Measurements from ENCODE around the gene TSPAN14. TPM values are rescaled to one million over a fixed set of nuclear protein-coding genes. Genes with fewer than 3 reads are reported as not detected.

TSPAN14 gene
- total RNA-seq, 1 donor, result 23.9 TPM

DNA sequence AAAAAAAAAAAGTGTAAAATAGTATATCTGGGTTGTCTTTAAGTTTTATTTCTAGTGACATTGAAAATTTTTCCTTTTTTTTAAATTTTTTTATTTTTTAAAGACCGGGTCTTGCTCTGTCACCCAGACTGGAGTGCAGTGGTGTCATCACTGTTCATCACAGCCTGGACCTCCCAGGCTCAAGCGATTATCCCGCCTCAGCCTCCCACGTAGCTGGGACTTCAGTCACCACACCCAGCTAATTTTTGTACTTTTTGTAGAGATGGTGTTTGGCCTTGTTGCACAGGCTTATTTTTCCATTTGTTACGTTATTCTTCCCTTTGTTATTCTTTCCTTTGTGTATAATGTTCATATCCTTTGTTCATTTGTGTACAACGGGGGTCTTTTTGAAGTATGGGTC, 30.1 kb downstream of the TSPAN14 start:
- Histone ChIP-seq H3K4me1 (ENCODE audit: insufficient read depth, low read length) (peaks cover 4% of the 10 kb centered on the region), H3K36me3 (ENCODE audit: insufficient read depth, low read length) (no peaks in the 10 kb centered on the region), H3K9me3 (ENCODE audit: low read depth, low read length) (no peaks in the 10 kb centered on the region), H3K27ac (ENCODE audit: low read depth, low read length) (no peak overlapping the region), H2AFZ (ENCODE audit: low read length) (no peak overlapping the region), H3K79me2 (ENCODE audit: insufficient read depth, low read length) (peaks cover 65% of the 10 kb centered on the region), H4K20me1 (ENCODE audit: insufficient read depth, low read length) (peaks cover 28% of the 10 kb centered on the region), H3K4me3 (ENCODE audit: insufficient read depth, low read length) (no peak overlapping the region), H3K27me3 (ENCODE audit: insufficient read depth, low read length) (no peaks in the 10 kb centered on the region), H3K4me2 (ENCODE audit: insufficient read depth, low read length) (no peak overlapping the region)
- DNase-seq (ENCODE audit: insufficient read length, low spot score, missing footprints), result no peak
- TF ChIP-seq, protein P1, sequence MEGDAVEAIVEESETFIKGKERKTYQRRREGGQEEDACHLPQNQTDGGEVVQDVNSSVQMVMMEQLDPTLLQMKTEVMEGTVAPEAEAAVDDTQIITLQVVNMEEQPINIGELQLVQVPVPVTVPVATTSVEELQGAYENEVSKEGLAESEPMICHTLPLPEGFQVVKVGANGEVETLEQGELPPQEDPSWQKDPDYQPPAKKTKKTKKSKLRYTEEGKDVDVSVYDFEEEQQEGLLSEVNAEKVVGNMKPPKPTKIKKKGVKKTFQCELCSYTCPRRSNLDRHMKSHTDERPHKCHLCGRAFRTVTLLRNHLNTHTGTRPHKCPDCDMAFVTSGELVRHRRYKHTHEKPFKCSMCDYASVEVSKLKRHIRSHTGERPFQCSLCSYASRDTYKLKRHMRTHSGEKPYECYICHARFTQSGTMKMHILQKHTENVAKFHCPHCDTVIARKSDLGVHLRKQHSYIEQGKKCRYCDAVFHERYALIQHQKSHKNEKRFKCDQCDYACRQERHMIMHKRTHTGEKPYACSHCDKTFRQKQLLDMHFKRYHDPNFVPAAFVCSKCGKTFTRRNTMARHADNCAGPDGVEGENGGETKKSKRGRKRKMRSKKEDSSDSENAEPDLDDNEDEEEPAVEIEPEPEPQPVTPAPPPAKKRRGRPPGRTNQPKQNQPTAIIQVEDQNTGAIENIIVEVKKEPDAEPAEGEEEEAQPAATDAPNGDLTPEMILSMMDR (IDR thresholded peaks at IDR 0.05; ENCODE audit: extremely low read depth, low read depth, low read length), result no peak

DNA sequence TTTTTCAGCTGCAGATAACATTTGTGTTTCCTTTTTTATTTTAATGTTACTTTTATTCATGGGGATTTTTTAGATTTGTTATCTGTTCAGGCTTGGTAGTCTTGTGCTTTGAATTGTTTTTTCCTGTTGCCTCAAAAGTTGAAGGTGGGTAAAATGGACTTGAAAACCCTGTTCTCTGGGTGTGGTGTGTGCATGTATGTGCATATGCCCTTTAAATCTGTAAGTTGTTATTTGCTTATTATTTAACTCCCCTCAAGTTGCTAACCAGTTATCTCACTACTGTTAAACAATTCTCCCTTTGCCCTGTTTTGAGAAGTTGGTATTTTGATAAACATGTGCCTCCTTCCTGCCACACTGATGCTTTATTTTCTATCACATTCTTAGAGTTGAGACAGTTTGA, 30.6 kb downstream of the TSPAN14 start:
- no peaks in the 10 kb centered on the region for H3K36me3 ChIP-seq (ENCODE audit: insufficient read depth, low read length)
- TF ChIP-seq, protein P1 (IDR thresholded peaks at IDR 0.05; ENCODE audit: extremely low read depth, low read depth, low read length), result no peak

DNA sequence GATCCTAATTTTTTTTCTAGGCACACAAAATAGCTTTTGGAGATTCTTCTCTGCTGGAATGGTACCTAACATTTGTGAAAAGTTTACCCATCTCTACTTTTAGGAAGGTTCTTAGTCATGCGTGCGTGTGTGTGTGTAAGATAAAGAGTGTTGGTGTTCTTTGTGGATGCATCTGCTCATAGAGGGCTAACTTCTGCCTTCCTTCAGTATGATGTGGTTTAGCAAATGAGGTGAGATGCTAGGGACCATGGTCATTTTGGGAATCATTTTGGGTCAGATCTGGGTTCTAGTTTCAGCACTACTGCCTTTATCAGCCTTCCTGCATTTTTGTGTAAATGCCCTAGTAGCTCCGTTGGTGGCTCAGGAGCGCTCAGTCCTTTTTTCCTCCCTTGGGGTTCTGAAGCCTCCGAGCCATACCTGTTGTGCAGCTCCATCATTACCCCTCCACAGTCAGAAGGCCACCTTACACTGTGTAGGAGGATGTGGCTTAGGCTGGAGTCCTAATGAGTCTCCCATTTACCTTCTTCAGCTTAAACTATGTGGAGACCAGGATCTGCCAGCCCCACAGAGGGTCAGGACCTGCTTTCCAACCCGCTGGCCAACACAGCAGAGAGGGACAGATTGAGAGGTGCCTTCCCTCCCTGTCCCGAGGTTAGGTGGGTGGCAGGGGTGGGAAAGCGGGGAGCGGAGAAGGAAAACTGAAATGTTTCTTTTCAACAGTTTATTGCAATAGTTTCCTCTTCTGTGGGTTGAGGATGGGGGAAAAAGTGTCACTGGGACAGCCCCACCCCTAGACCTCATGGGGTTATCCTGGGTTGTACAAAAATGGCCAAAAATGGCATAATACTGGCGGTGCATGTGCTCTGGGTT, 31.2 kb downstream of the TSPAN14 start:
- H2AFZ ChIP-seq (ENCODE audit: low read length), result no peak overlapping the region
- peak; percentile 29 for DNase-seq (ENCODE audit: insufficient read length, low spot score, missing footprints)
- H3K4me2 ChIP-seq (ENCODE audit: insufficient read depth, low read length), result no peak overlapping the region
- H3K27ac ChIP-seq (ENCODE audit: low read depth, low read length), result no peak overlapping the region
- peaks cover 28% of the 10 kb centered on the region for H4K20me1 ChIP-seq (ENCODE audit: insufficient read depth, low read length)
- H3K79me2 ChIP-seq (ENCODE audit: insufficient read depth, low read length), result peaks cover 72% of the 10 kb centered on the region
- no peaks in the 10 kb centered on the region for H3K9me3 ChIP-seq (ENCODE audit: low read depth, low read length)
- no peaks in the 10 kb centered on the region for H3K36me3 ChIP-seq (ENCODE audit: insufficient read depth, low read length)
- H3K4me1 ChIP-seq (ENCODE audit: insufficient read depth, low read length), result peaks cover 4% of the 10 kb centered on the region
- no peaks in the 10 kb centered on the region for H3K27me3 ChIP-seq (ENCODE audit: insufficient read depth, low read length)
- TF ChIP-seq, protein P1 (IDR thresholded peaks at IDR 0.05; ENCODE audit: extremely low read depth, low read depth, low read length), result no peak
- no peak overlapping the region for H3K4me3 ChIP-seq (ENCODE audit: insufficient read depth, low read length)

More for the DNA sequence above, 30.6 kb downstream of the TSPAN14 start:
- no peak overlapping the region for H2AFZ ChIP-seq (ENCODE audit: low read length)
- H3K79me2 ChIP-seq (ENCODE audit: insufficient read depth, low read length), result peaks cover 69% of the 10 kb centered on the region
- peak; percentile 21 for DNase-seq (ENCODE audit: insufficient read length, low spot score, missing footprints)
- no peaks in the 10 kb centered on the region for H3K9me3 ChIP-seq (ENCODE audit: low read depth, low read length)
- peaks cover 28% of the 10 kb centered on the region for H4K20me1 ChIP-seq (ENCODE audit: insufficient read depth, low read length)
- no peak overlapping the region for H3K4me2 ChIP-seq (ENCODE audit: insufficient read depth, low read length)
- H3K4me3 ChIP-seq (ENCODE audit: insufficient read depth, low read length), result no peak overlapping the region
- H3K4me1 ChIP-seq (ENCODE audit: insufficient read depth, low read length), result peaks cover 4% of the 10 kb centered on the region
- H3K27ac ChIP-seq (ENCODE audit: low read depth, low read length), result no peak overlapping the region
- no peaks in the 10 kb centered on the region for H3K27me3 ChIP-seq (ENCODE audit: insufficient read depth, low read length)

DNA sequence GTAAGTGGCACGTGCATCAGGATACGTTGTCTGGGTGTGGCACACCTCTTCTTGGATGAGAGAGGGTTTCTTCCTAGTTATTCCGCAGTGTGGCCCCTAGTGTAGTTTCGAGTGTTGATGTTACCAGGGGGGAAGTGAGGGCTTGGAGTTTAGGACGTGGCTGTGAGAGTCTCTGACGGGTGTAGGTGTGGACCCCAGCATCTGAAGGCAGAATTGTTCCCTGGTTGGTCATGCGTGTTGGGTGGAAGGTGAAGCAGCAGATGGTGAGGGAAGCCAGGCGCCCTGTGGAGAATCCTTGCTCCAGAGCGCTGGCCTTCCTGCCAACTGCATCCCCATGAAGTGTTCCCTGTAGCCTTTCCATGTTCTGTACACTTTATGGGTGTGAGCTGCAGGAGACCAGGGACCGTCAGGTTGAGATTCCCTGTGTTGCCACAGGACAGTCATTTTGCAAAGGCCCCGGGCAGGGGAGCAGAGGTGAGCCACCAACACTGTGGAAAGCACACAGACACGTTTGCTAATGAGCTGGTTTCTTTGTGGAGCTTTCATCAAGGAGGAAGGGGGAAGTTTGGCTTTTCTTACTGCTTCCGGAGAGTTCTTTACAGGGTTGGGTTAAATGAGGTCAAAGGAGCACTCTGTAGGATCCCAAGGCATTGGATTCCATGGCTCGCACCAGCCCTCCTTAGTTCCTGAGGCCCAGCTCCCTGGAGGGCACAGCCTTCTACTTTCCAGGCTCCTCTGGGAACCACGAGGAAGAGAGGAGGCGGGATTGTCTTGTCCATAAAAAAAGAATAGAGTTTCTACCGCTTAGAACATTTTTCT, 32.0 kb downstream of the TSPAN14 start:
- Histone ChIP-seq H3K27ac (ENCODE audit: low read depth, low read length) (no peak overlapping the region), H3K9me3 (ENCODE audit: low read depth, low read length) (no peaks in the 10 kb centered on the region), H3K79me2 (ENCODE audit: insufficient read depth, low read length) (peaks cover 76% of the 10 kb centered on the region), H2AFZ (ENCODE audit: low read length) (no peak overlapping the region), H3K4me1 (ENCODE audit: insufficient read depth, low read length) (peaks cover 4% of the 10 kb centered on the region), H3K27me3 (ENCODE audit: insufficient read depth, low read length) (no peaks in the 10 kb centered on the region), H3K4me2 (ENCODE audit: insufficient read depth, low read length) (no peak overlapping the region), H4K20me1 (ENCODE audit: insufficient read depth, low read length) (peaks cover 28% of the 10 kb centered on the region), H3K4me3 (ENCODE audit: insufficient read depth, low read length) (no peak overlapping the region), H3K36me3 (ENCODE audit: insufficient read depth, low read length) (no peaks in the 10 kb centered on the region)
- DNase-seq (ENCODE audit: insufficient read length, low spot score, missing footprints), result peak; percentile 21
- TF ChIP-seq, protein P1 (IDR thresholded peaks at IDR 0.05; ENCODE audit: extremely low read depth, low read depth, low read length), result no peak

All from osteoblast (primary cell).